ENCODE data around the gene GSE1.
A peak's percentile ranks its signal among the peaks of the same experiment; 100 is the strongest.

The GSE1 gene

GRCh38 chr16:85605051-85605911, 7.8 kb upstream of the GSE1 start:
- peaks cover 24% of the 10 kb centered on the region for H3K4me1 Mint-ChIP-seq (ENCODE audit: low read depth)
- H3K9me3 Mint-ChIP-seq (ENCODE audit: low read depth), result no peaks in the 10 kb centered on the region
- no peak overlapping the region for H3K27ac Mint-ChIP-seq
- no peaks in the 10 kb centered on the region for H3K36me3 Mint-ChIP-seq
- H3K27me3 Mint-ChIP-seq, result no peaks in the 10 kb centered on the region
- H3K4me3 Mint-ChIP-seq, result no peak overlapping the region

- Mint-ChIP-seq H3K27me3 (no peaks in the 10 kb centered on the region), H3K27ac (no peak overlapping the region), H3K4me1 (ENCODE audit: low read depth) (peaks cover 30% of the 10 kb centered on the region), H3K9me3 (ENCODE audit: low read depth) (no peaks in the 10 kb centered on the region), H3K4me3 (no peak overlapping the region), H3K36me3 (no peaks in the 10 kb centered on the region)
Measured at GRCh38 chr16:85605912-85606841, 6.9 kb upstream of the GSE1 start.

- no peaks in the 10 kb centered on the region for H3K36me3 Mint-ChIP-seq
- no peaks in the 10 kb centered on the region for H3K27me3 Mint-ChIP-seq
- no peak overlapping the region for H3K27ac Mint-ChIP-seq
- no peak overlapping the region for H3K4me3 Mint-ChIP-seq
- H3K9me3 Mint-ChIP-seq (ENCODE audit: low read depth), result no peaks in the 10 kb centered on the region
- peaks cover 30% of the 10 kb centered on the region for H3K4me1 Mint-ChIP-seq (ENCODE audit: low read depth)
Measured at GRCh38 chr16:85606904-85607303, 6.2 kb upstream of the GSE1 start.

GRCh38 chr16:85607321-85607765, 5.8 kb upstream of the GSE1 start:
- Mint-ChIP-seq H3K36me3 (no peaks in the 10 kb centered on the region), H3K4me3 (no peak overlapping the region), H3K4me1 (ENCODE audit: low read depth) (peaks cover 30% of the 10 kb centered on the region), H3K27me3 (no peaks in the 10 kb centered on the region), H3K9me3 (ENCODE audit: low read depth) (no peaks in the 10 kb centered on the region), H3K27ac (no peak overlapping the region)

- no peaks in the 10 kb centered on the region for H3K27me3 Mint-ChIP-seq
- H3K4me1 Mint-ChIP-seq (ENCODE audit: low read depth), result peaks cover 30% of the 10 kb centered on the region
- H3K36me3 Mint-ChIP-seq, result no peaks in the 10 kb centered on the region
- no peak overlapping the region for H3K27ac Mint-ChIP-seq
- no peak overlapping the region for H3K4me3 Mint-ChIP-seq
- no peaks in the 10 kb centered on the region for H3K9me3 Mint-ChIP-seq (ENCODE audit: low read depth)
Measured at GRCh38 chr16:85607796-85608514, 5.2 kb upstream of the GSE1 start.

GRCh38 chr16:85608515-85608885, 4.6 kb upstream of the GSE1 start:
- Mint-ChIP-seq H3K27me3 (no peaks in the 10 kb centered on the region), H3K36me3 (no peaks in the 10 kb centered on the region), H3K4me3 (no peak overlapping the region), H3K4me1 (ENCODE audit: low read depth) (peaks cover 30% of the 10 kb centered on the region), H3K9me3 (ENCODE audit: low read depth) (no peaks in the 10 kb centered on the region), H3K27ac (no peak overlapping the region)

- Mint-ChIP-seq H3K36me3 (no peaks in the 10 kb centered on the region), H3K4me3 (no peak overlapping the region), H3K27me3 (no peaks in the 10 kb centered on the region), H3K27ac (no peak overlapping the region), H3K4me1 (ENCODE audit: low read depth) (peaks cover 30% of the 10 kb centered on the region), H3K9me3 (ENCODE audit: low read depth) (no peaks in the 10 kb centered on the region)
Measured at GRCh38 chr16:85608887-85609286, 4.2 kb upstream of the GSE1 start.

- Mint-ChIP-seq H3K4me3 (no peak overlapping the region), H3K4me1 (ENCODE audit: low read depth) (peaks cover 30% of the 10 kb centered on the region), H3K27ac (no peak overlapping the region)
Measured at GRCh38 chr16:85609539-85609938, 3.6 kb upstream of the GSE1 start.

GRCh38 chr16:85610059-85610445, 3.1 kb upstream of the GSE1 start:
- Mint-ChIP-seq H3K4me3 (no peak overlapping the region), H3K4me1 (ENCODE audit: low read depth) (peaks cover 32% of the 10 kb centered on the region), H3K36me3 (no peaks in the 10 kb centered on the region), H3K27ac (no peak overlapping the region), H3K9me3 (ENCODE audit: low read depth) (no peaks in the 10 kb centered on the region), H3K27me3 (no peaks in the 10 kb centered on the region)

More at GRCh38 chr16:85609539-85609938, 3.6 kb upstream of the GSE1 start:
- H3K9me3 Mint-ChIP-seq (ENCODE audit: low read depth), result no peaks in the 10 kb centered on the region
- no peaks in the 10 kb centered on the region for H3K36me3 Mint-ChIP-seq
- H3K27me3 Mint-ChIP-seq, result no peaks in the 10 kb centered on the region

- peaks cover 37% of the 10 kb centered on the region for H3K4me1 Mint-ChIP-seq (ENCODE audit: low read depth)
- H3K27ac Mint-ChIP-seq, result peak overlapping the region; percentile 77
- H3K27me3 Mint-ChIP-seq, result no peaks in the 10 kb centered on the region
Measured at GRCh38 chr16:85610446-85611193, 2.5 kb upstream of the GSE1 start.

GRCh38 chr16:85611194-85611443, 2.0 kb upstream of the GSE1 start:
- Mint-ChIP-seq H3K4me1 (ENCODE audit: low read depth) (peaks cover 41% of the 10 kb centered on the region), H3K9me3 (ENCODE audit: low read depth) (no peaks in the 10 kb centered on the region)

More at GRCh38 chr16:85610446-85611193, 2.5 kb upstream of the GSE1 start:
- Mint-ChIP-seq H3K36me3 (no peaks in the 10 kb centered on the region), H3K4me3 (peak overlapping the region; percentile 84), H3K9me3 (ENCODE audit: low read depth) (no peaks in the 10 kb centered on the region)

GRCh38 chr16:85611444-85612190, 1.5 kb upstream of the GSE1 start:
- Mint-ChIP-seq H3K27me3 (no peaks in the 10 kb centered on the region), H3K4me1 (ENCODE audit: low read depth) (peaks cover 43% of the 10 kb centered on the region), H3K36me3 (no peaks in the 10 kb centered on the region), H3K27ac (no peak overlapping the region), H3K4me3 (peak overlapping the region; percentile 52), H3K9me3 (ENCODE audit: low read depth) (no peaks in the 10 kb centered on the region)

More at GRCh38 chr16:85611194-85611443, 2.0 kb upstream of the GSE1 start:
- Mint-ChIP-seq H3K27ac (no peak overlapping the region), H3K27me3 (no peaks in the 10 kb centered on the region), H3K4me3 (peak overlapping the region; percentile 84), H3K36me3 (no peaks in the 10 kb centered on the region)

- Mint-ChIP-seq H3K27ac (no peak overlapping the region), H3K9me3 (ENCODE audit: low read depth) (no peaks in the 10 kb centered on the region), H3K4me3 (peak overlapping the region; percentile 68), H3K27me3 (no peaks in the 10 kb centered on the region), H3K36me3 (no peaks in the 10 kb centered on the region), H3K4me1 (ENCODE audit: low read depth) (peaks cover 47% of the 10 kb centered on the region)
Measured at GRCh38 chr16:85612191-85612800, 826 bp upstream of the GSE1 start.
